PC-9 (cell line): ENCODE results near the gene COL5A2.

Source experiments
- EZH2 ChIP-seq: fragments of 200-600 bp; sonication (generic); IDR thresholded peaks from 2 replicates; pipeline ENCODE4 v1.8.0; 2017; ENCODE audit warnings: antibody characterized with exemption, low read depth
- TF ChIP-seq, protein P1 (sequence below): fragments of 200-600 bp; sonication (generic); conservative IDR thresholded peaks from 2 replicates; pipeline ENCODE4 v1.6.1; 2017; ENCODE audit warnings: mixed run types, antibody characterized with exemption, mild to moderate bottlenecking, moderate library complexity

DNA sequence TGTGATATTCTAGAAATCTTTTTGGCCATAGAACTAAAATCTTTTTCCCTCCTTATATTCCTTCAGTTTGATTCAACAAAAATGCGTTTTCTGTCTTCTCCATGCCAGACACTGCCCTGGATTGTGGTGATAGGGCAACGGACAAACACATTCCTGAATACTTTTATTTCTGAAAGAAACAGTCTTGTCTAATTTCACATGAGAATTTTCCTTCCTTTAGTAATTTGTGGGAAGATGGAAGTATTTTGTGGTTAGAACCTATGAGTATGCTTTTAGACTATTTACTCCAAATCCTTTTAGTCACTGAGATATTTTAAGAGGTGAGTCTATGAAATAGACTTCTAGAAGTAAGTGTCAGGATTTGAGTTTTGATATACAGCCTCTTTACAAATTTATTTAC is 49.6 kb downstream of the COL5A2 start:
- TF ChIP-seq, protein P1, sequence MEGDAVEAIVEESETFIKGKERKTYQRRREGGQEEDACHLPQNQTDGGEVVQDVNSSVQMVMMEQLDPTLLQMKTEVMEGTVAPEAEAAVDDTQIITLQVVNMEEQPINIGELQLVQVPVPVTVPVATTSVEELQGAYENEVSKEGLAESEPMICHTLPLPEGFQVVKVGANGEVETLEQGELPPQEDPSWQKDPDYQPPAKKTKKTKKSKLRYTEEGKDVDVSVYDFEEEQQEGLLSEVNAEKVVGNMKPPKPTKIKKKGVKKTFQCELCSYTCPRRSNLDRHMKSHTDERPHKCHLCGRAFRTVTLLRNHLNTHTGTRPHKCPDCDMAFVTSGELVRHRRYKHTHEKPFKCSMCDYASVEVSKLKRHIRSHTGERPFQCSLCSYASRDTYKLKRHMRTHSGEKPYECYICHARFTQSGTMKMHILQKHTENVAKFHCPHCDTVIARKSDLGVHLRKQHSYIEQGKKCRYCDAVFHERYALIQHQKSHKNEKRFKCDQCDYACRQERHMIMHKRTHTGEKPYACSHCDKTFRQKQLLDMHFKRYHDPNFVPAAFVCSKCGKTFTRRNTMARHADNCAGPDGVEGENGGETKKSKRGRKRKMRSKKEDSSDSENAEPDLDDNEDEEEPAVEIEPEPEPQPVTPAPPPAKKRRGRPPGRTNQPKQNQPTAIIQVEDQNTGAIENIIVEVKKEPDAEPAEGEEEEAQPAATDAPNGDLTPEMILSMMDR, result no peak
- no peak for TF ChIP-seq EZH2
